ENCODE measurements around the gene TRNAU1AP. TPM values are rescaled to one million over a fixed set of nuclear protein-coding genes. Genes with fewer than 3 reads are reported as not detected.

The TRNAU1AP gene
- total and polyA plus RNA-seq, 2 of the 13 experiments (the other 11 are each of a cell fraction or from before 2014, with no cell fraction given), result 29.0 to 42.9 TPM

- peaks cover 28% of the 10 kb centered on the region for H3K79me2 ChIP-seq (ENCODE audit: insufficient read depth, low read length)
- CTCF ChIA-PET (ENCODE audit: low intra/inter-chr PET ratio, low total read pairs), result no interaction called here
- no peak overlapping the region for H3K4me2 ChIP-seq (ENCODE audit: low read depth, low read length)
- FAIRE-seq (no peak), ATAC-seq (no peak), DNase-seq (ENCODE audit: low spot score) (no peak)
- WGBS (ENCODE audit: low lambda C conversion rate), result 82% methylated on average over 6 of the region's 6 CpGs
- H3K27me3 ChIP-seq (ENCODE audit: control insufficient read depth in 1 of 2, insufficient read depth in 2 of 2, low read length in 2 of 2), result peaks cover 0 to 3% of the 10 kb centered on the region in 2 experiments; a peak in 1 of 5 replicates
- peaks cover 13 to 39% of the 10 kb centered on the region in 2 experiments for H3K36me3 ChIP-seq (replicated peaks in 1 of 2; ENCODE audit: control insufficient read depth in 1 of 2, insufficient read depth in 2 of 2, low read length in 2 of 2)
- POLR2A ChIA-PET, result interaction anchor here (0.8 to 6.6 kb wide), 8 partner anchors 9 to 70 kb away, joined by 4 to 139 read pairs (median 6); partner anchors contain the start of genes RAB42, RCC1, RNU11 and TRNAU1AP
- no TSS peak for BruUV-seq (replicated peaks)
- H3K9ac ChIP-seq (ENCODE audit: insufficient read depth, low read depth, low read length), result no peak overlapping the region
- H4K20me1 ChIP-seq (ENCODE audit: insufficient read depth, low read length), result peaks cover 45% of the 10 kb centered on the region
- H3K9me3 ChIP-seq (ENCODE audit: low read length), result no peaks in the 10 kb centered on the region
- in situ Hi-C loops (cut with HindIII; ENCODE audit: extremely low pct_ligation_motif_present, low pct_unique_long_range_greater_than_20kb) (loop anchor here (25.0 kb wide), 1 partner anchor 341 kb away; the partner anchor contains the start of genes ATP5IF1 and DNAJC8), intact Hi-C loops (cut with micrococcal nuclease; ENCODE audit: unreplicated experiment) (no loop called here)
- H3K4me1 ChIP-seq (ENCODE audit: insufficient read depth, low read length), result peaks cover 26% of the 10 kb centered on the region
- no peak overlapping the region for H3K27ac ChIP-seq (ENCODE audit: extremely low read length, insufficient read depth, low read length)
- H2AFZ ChIP-seq (ENCODE audit: low read length), result no peak overlapping the region
- no peak overlapping the region for H3K4me3 ChIP-seq (replicated peaks in 1 of 3; ENCODE audit: insufficient read depth in 1 of 3, low read depth in 2 of 3, low read length in 3 of 3)
- no peak for TF ChIP-seq GTF2F1 (IDR thresholded peaks at IDR 0.05; ENCODE audit: low read length)
- TF ChIP-seq ATF7 (IDR thresholded peaks at IDR 0.05), result no peak
- TF ChIP-seq ATF7 (CRISPR knock-in tag; IDR thresholded peaks at IDR 0.05), result no peak
- TF ChIP-seq ZSCAN9 (CRISPR knock-in tag; IDR thresholded peaks at IDR 0.05; ENCODE audit: borderline replicate concordance), result peak; percentile 48; the same call in 1 of the 2 replicates
- no peak for TF ChIP-seq ZFP1 (CRISPR knock-in tag; IDR thresholded peaks at IDR 0.05)
- TF ChIP-seq ZNF543 (CRISPR knock-in tag; IDR thresholded peaks at IDR 0.05), result no peak
- TF ChIP-seq BRF2 (CRISPR knock-in tag; IDR thresholded peaks at IDR 0.05), result no peak
- 0 out of 2 replicates have a peak, but pooled peaks have one; percentile 74 for TF ChIP-seq POLR2AphosphoS2 (IDR thresholded peaks at IDR 0.05; ENCODE audit: low read depth, low read length)
- TF ChIP-seq ZNF609 (CRISPR knock-in tag; IDR thresholded peaks at IDR 0.05; ENCODE audit: borderline replicate concordance), result no peak
Measured at GRCh38 chr1:28577738-28578536, 25.1 kb downstream of the TRNAU1AP start.
